PC-3 (cell line): ENCODE results near the gene ZMYM1.

Experiments
- EZH2 ChIP-seq: fragments of 300-600 bp; sonication (generic); IDR thresholded peaks from one replicate; pipeline ENCODE4 v1.6.1; 2017; ENCODE audit warnings: antibody characterized with exemption, mild to moderate bottlenecking, low read length; ENCODE audit not compliant: unreplicated experiment
- TF ChIP-seq, protein P1 (sequence below): fragments of 300-600 bp; sonication (generic); conservative IDR thresholded peaks from 2 replicates; pipeline ENCODE4 v1.5.1; 2017; ENCODE audit warnings: antibody characterized with exemption, low read depth, mild to moderate bottlenecking, low read length

DNA sequence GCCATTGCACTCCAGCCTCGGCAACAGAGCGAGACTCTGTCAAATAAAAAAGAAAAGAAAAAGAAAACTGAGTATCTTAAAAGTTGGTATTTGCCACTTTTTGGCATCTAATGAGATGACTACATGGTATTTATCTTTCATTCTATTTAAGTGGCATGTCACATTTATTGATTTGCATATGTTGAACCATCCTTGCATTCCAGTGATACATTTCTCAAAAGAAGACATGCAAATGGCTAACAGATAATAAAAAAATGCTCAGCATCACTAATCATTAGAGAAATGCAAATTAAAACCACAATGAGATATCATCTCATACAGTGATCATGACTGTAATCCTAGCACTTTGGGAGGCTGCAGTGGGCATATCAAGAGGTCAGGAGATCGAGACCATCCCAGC, 85.7 kb downstream of the ZMYM1 start:
- TF ChIP-seq, protein P1, sequence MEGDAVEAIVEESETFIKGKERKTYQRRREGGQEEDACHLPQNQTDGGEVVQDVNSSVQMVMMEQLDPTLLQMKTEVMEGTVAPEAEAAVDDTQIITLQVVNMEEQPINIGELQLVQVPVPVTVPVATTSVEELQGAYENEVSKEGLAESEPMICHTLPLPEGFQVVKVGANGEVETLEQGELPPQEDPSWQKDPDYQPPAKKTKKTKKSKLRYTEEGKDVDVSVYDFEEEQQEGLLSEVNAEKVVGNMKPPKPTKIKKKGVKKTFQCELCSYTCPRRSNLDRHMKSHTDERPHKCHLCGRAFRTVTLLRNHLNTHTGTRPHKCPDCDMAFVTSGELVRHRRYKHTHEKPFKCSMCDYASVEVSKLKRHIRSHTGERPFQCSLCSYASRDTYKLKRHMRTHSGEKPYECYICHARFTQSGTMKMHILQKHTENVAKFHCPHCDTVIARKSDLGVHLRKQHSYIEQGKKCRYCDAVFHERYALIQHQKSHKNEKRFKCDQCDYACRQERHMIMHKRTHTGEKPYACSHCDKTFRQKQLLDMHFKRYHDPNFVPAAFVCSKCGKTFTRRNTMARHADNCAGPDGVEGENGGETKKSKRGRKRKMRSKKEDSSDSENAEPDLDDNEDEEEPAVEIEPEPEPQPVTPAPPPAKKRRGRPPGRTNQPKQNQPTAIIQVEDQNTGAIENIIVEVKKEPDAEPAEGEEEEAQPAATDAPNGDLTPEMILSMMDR: no peak
- no peak for TF ChIP-seq EZH2
